ENCODE data around the gene SEC24C.

The SEC24C gene

DNA sequence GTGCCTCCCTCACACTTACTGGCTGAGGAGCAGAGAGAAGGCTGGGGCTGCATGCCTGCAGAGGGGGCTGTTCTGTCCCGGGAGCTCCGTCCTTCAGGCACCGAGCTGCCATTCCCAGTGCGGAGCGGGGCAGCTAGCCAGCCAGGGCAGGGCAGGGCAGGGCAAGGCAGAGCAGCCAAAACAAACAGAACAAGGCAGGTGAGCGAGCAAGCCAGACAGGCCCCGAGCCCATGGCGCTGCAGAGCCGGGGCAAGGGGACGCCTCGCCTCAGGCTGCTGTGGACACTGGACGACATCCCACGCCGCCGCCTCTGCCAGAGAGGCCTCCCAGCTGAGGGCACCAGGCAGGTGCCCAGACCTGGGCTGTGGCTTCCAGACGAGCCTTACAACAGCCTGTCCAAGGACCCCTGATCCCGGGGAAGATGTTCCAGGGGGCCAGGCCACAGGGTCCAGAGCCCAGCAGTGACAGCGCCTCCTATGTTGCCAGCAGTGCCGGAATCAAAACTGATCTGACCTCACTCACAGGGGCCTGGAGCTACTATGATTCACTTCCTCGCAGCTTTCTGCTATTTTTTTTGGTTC is 75.4 kb downstream of the SEC24C start:
- H3K4me2 ChIP-seq (ENCODE audit: low read length): no peak overlapping the region
- no peaks in the 10 kb centered on the region for H3F3A ChIP-seq (ENCODE audit: control insufficient read depth, insufficient read depth)
- no peaks in the 10 kb centered on the region for H4K20me1 ChIP-seq (ENCODE audit: control insufficient read depth, insufficient read depth, low read depth, low read length)
- H3K27me3 ChIP-seq (ENCODE audit: control insufficient read depth, low read length): no peaks in the 10 kb centered on the region
- no peaks in the 10 kb centered on the region for H3K9me2 ChIP-seq (replicated peaks; ENCODE audit: control insufficient read depth, low read length)
- no peaks in the 10 kb centered on the region for H3K9me3 ChIP-seq (ENCODE audit: control insufficient read depth, insufficient read depth, low read length)
- no peak overlapping the region for H3K27ac ChIP-seq (ENCODE audit: low read depth, low read length)
- TF ChIP-seq, protein P1, sequence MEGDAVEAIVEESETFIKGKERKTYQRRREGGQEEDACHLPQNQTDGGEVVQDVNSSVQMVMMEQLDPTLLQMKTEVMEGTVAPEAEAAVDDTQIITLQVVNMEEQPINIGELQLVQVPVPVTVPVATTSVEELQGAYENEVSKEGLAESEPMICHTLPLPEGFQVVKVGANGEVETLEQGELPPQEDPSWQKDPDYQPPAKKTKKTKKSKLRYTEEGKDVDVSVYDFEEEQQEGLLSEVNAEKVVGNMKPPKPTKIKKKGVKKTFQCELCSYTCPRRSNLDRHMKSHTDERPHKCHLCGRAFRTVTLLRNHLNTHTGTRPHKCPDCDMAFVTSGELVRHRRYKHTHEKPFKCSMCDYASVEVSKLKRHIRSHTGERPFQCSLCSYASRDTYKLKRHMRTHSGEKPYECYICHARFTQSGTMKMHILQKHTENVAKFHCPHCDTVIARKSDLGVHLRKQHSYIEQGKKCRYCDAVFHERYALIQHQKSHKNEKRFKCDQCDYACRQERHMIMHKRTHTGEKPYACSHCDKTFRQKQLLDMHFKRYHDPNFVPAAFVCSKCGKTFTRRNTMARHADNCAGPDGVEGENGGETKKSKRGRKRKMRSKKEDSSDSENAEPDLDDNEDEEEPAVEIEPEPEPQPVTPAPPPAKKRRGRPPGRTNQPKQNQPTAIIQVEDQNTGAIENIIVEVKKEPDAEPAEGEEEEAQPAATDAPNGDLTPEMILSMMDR (IDR thresholded peaks at IDR 0.05; ENCODE audit: low read depth, low read length, poor library complexity, severe bottlenecking): no peak
- no peak for TF ChIP-seq EZH2phosphoT487 (IDR thresholded peaks at IDR 0.05; ENCODE audit: borderline replicate concordance, low read length)
- no peaks in the 10 kb centered on the region for H3K79me2 ChIP-seq (ENCODE audit: control insufficient read depth, low read length)
- peaks cover 3% of the 10 kb centered on the region; the same call in 1 of the 2 replicates for H3K36me3 ChIP-seq (ENCODE audit: control insufficient read depth, low read length)
- no peak overlapping the region for H3K4me3 ChIP-seq (ENCODE audit: low read length)
- H3K4me1 ChIP-seq (ENCODE audit: control insufficient read depth, low read length): no peaks in the 10 kb centered on the region

Measured in DOHH2 (cell line).